ENCODE results near the gene NEURL2.

GRCh38 chr20:45880988-45881788 lies 9.8 kb downstream of the NEURL2 start, which contains the start of gene ZSWIM1:
- TF ChIP-seq CTCF (IDR thresholded peaks at IDR 0.05), result no peak
- TF ChIP-seq POLR2A (IDR thresholded peaks at IDR 0.05), result peak in 1 of 2 donors; percentile 73
